ENCODE data around the gene PRAMEF10.
"Not testable (repeated sequence)": the region's sequence is repeated elsewhere in the genome, so short reads cannot be mapped to it uniquely, and the experiment has no call there.

The PRAMEF10 gene, protein sequence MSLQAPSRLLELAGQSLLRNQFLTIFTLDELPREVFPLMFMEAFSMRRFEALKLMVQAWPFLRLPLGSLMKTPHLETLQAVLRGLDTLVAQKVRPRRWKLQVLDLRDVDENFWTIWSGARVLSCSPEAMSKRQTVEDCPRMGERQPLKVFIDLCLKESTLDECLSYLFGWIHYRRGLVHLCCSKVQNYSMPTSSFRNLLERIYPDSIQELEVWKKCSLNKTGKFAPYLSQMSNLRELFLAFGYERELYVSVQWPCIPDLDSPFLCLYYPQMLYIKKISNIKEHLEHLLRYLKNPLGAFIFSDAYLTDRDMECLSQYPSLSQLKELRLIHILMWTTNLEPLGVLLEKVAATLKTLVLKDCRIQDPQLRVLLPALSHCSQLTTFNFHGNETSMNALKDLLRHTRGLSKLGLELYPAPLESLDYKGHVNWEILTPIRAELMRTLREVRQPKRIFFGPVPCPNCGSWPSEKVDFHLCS
- 0 reads per million in 4 donors for total RNA-seq

DNA sequence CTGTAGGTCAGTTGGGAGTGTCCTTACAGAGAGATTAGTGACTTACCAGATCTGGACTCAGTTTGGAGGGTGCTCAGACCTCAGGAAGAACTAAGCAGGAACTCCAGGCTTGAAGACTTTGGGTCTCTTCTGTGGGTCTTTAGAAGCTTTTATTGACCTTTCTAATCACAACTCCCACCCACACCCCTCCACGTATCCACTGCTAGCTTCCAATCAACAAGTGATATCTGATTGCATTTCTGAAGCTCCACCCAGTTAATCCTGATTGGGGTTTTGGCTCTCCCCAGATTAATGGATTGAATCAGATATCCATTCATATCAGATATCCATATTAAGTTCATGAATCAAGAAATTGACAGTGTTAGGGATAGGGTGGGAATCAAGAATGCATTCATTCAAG is at the start of gene PRAMEF10:
TSS of gene PRAMEF10 (minus strand) at position 101 of the 400 bp plus-strand sequence. CDS start 2,423 bp downstream, outside the sequence.
- DNase-seq: not testable (repeated sequence)

DNA sequence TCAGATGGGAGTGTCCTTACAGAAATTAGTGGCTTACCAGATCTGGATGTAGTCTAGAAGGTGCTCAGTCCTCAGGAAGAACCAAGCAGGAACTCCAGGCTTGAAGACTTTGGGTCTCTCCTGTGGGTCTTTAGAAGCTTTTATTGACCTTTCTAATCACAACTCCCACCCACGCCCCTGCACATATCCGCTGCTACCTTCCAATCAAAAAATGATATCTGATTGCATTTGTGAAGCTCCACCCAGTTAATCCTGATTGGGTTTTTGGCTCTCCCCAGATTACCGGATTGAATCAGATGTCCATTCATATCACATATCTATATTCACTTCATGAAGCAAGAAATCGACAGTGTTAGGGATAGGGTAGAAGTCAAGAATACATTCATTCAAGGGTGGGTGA is 49.4 kb upstream of the PRAMEF10 start, which contains the start of gene PRAMEF6:
TSS of gene PRAMEF6 (minus strand) at position 101 of the 400 bp plus-strand sequence. CDS start 5,062 bp downstream, outside the sequence.
- not testable (repeated sequence) for DNase-seq

DNA sequence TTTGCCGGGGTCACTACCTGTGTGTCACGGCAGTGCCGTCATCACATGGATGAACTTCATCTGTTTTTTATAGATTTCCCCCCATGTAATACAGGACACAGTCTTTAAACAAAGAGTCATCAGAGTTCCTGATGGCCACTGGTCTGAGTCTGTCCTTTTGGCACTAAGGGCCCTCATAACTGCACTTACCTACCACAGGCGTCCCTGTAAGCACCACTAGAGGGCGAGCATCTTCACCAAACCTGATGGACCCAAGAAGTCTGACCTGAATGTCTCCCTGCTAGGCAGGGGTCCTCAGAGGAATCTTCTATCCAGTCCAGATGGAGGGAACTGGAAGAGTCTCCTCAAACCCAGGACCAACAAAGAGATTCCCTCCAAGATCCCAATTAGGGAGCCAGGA is 26.3 kb upstream of the PRAMEF10 start:
- DNase-seq: not testable (repeated sequence)

DNA sequence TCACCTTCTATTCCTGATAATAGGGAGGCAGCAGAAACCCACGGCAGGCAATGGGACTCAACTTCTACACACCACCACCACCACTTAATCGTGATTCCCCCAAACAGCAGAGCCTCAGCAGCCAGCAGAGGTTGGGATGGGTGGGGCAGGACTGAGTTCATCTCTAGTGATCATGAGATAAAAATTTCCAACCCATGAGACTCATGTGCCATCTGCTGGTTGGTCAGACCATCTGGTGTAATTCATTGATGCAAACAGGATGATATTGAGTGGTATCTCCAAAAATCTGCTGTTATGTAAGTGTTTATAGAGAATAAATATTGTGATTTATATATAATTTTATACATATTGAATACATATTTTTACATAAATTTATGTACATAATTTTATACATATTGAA is 23.7 kb upstream of the PRAMEF10 start:
- not testable (repeated sequence) for DNase-seq

DNA sequence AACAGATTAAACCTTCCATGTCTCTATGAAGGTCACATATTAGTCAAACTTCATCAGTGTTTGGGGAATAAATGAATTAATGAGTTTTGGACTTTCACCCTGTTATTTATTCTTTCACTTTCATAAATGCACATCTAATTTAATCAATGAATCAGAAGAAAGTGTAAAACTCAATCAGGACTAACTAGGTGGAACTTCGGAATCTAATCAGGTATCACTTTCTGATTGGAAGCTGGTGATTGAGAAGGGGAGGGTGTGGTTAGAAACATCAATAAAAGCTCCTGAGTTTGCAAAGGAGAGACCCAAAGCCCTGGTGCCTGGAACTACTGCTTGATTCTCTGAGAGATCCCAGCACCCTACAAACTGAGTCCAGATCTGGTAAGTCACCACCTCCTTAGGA is 18.2 kb upstream of the PRAMEF10 start, which contains the start of gene PRAMEF7:
TSS of gene PRAMEF7 (plus strand) at position 301 of the 400 bp plus-strand sequence. CDS start 1,083 bp downstream, outside the sequence.
- not testable (repeated sequence) for DNase-seq

DNA sequence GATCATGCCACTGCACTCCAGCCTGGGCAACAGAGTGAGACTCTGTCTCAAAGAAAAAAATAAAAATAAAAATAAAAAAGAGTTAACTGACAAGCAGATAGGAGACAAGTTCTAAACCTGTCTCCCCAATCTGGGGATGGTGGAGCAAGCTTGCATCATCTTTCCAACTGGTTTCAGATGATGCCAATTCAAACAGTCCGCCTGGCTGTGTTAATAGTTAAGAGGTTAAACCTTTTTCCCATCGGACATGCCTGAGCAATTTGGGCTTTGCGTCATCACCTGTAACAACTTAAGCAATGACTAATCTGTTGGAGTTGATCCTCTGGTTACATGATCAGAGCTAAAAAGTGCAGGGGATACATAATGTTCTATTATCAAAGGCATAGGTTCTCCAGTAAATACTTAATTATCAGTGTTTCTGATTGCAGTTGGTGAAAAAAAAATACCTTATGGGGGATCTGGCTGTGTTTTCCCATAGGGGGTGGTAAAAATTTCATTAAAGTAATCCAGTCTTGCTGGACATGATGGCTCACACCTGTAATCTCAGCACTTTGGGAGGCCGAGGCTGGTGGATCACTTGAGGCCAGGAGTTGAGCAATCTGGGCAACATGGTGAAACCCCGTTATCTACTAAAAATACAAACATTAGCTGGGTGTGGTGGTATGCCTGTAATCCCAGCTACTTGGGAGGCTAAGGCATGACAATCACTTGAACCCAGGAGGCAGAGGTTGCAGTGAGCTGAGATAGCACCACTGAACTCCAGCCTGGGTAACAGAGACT is 5.9 kb upstream of the PRAMEF10 start:
- not testable (repeated sequence) for DNase-seq

DNA sequence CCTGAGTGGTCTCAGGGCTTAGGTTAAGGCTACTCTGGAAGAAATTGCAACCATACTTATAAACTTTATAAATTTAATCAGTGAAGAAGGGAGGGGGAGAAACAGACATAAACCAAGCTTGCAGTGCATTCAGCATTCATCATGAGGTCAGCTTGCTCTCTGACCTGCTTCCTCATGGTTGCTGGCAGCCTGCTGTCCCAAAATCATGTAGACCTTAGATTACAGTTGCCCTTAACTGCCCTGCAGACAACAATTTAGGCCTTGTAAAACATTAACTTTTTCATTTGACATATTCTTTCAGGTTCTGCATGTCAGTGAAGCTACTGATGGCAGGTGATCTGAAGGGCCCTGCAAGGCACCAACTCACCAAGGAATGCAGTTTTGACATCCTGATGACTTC is 1.1 kb upstream of the PRAMEF10 start:
- not testable (repeated sequence) for DNase-seq

DNA sequence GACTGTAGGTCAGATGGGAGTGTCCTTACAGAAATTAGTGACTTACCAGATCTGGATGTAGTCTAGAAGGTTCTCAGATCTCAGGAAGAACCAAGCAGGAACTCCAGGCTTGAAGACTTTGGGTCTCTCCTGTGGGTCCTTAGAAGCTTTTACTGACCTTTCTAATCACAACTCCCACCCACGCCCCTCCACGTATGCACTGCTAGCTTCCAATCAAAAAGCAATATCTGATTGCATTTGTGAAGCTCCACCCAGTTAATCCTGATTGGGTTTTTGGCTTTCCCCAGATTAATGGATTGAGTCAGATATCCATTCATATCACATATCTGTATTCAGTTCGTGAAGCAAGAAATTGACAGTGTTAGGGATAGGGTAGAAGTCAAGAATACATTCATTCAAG is 12.0 kb downstream of the PRAMEF10 start, which contains the start of gene PRAMEF4:
TSS of gene PRAMEF4 (minus strand) at position 101 of the 400 bp plus-strand sequence. CDS start 2,807 bp downstream, outside the sequence.
- DNase-seq: not testable (repeated sequence)

DNA sequence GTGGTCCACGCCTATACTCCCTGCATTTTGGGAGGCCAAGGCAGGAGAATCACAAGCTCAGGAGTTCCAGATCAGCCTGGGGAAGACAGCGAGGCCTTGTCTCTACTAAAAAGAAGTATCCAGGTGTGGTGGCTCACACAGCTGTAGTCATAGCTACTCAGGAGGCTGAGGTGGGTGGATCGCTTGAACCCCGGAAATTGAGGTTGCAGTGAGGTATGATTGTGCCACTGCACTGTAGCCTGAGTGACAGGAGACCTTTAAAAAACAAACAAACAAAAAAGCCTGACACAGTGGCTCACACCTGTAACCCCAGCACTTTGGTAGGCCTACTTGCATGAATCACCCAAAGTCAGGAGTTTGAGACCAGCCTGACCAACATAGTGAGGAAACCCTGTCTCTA is 19.6 kb downstream of the PRAMEF10 start:
- not testable (repeated sequence) for DNase-seq

DNA sequence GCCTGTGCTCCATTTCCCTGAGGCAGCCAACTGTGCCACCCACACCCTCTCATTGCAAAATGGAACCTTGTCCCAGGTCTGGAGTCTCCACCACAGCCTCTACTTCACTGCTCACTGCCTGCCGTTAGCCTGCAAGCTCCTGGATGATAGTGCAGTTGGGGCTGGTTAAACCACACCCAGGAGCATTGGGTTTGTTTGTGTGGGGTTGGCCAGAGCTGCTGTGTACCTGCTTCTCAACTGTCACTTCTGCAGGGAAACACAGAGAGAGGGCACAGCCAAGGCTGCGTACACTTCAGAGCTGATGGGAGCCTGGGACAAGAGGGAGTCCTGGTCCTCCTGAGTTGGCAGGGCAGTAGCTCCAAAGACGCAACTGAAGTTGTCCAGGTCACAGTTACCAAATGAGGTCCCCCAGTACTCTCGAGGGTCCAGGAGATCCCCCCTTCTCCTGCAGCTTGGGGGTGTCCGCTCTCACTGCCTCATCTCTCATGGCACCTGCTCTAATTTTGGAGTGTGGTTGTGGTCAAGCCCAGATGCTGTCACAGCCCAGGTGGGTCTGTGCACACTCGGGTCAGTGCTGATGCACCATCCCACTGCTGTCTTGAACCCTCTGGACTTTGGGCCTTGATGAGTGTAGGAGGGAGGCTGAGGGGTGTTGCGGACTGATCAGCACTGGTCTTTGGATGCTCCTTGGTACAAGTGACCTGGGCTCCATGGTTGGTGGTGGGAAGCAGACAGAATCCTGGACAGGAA is 34.8 kb downstream of the PRAMEF10 start:
- not testable (repeated sequence) for DNase-seq

DNA sequence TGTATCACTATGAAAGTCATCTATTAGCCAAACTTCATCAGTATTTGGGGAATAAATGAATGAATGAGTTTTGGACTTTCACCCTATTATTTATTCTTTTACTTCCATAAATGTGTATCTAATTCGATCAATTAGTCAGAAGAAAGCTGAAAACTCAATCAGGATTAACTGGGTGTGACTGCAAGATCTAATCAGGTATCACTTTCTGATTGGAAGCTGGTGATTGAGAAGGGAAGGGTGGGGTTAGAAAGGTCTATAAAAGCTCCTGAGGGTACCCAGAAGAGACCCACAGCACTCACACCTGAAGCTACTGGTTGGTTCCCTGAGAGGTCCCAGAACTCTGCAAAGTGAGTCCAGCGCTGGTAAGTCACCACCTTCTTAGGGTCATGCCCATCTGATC is 41.3 kb downstream of the PRAMEF10 start, which contains the start of gene PRAMEF2:
TSS of gene PRAMEF2 (plus strand) at position 301 of the 400 bp plus-strand sequence. CDS start 1,924 bp downstream, outside the sequence.
- not testable (repeated sequence) for DNase-seq

DNA sequence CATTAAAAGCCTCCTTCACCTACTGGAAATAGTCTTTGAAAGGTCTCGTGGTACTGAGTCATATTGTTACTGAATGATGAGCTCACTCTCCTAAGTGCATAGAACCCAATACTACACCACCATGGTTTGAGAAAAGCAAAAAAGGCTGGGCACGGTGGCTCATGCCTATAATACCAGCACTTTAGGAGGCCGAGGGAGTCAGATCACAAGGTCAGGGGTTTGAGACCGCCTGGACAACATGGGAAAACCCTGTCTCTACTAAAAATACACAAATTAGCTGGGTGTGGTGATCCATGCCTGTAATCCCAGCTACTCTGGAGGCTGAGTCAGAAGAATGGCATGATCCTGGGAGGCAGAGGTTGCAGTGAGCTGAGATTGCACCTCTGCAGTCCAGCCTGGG is 46.3 kb downstream of the PRAMEF10 start:
- no peak for DNase-seq

DNA sequence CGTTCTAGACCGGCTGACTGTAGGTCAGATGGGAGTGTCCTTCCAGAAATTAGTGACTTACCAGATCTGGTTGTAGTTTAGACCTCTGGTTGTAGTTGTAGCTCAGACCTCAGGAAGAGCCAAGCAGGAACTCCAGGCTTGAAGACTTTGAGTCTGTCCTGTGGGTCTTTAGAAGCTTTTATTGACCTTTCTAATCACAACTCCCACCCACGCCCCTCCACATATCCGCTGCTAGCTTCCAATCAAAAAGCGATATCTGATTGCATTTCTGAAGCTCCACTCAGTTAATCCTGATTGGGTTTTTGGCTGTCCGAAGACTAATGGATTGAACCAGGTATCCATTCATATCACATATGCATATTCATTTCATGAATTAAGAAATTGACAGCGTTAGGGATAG is 49.5 kb downstream of the PRAMEF10 start, which contains the start of gene HNRNPCL1:
TSS of gene HNRNPCL1 (minus strand) at position 101 of the 400 bp plus-strand sequence. CDS start 431 bp downstream, outside the sequence.
- not testable (repeated sequence) for DNase-seq

Measured in T-helper 1 cell (primary cell).